GM18526 (cell line): ENCODE results near the gene OTC.

Source experiments
- POLR2A ChIP-seq: IDR thresholded peaks from 3 replicates; pipeline ENCODE4 v1.6.1; 2011; ENCODE audit not compliant: insufficient read length; ENCODE audit errors: extremely low read depth

OTC gene

DNA sequence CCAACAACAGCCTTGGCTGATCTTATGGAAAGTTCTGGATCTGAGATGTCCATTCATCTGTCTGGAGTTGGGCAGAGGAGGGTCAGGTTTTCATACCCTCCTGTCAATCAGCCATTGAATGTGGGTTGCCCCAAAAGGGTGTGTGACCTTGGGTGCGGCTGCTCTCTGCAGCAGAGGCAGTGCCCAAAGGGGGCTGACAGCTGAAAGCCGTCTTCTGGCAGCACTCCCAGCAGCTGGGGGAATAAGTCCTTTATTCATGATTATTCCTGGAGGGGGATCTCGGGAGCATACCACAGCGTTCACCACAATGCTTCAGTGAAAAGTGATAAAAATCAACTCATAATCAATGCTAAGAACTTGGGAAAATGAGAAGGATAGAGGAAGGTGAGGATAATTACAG lies 54.7 kb downstream of the OTC start:
- no peak for TF ChIP-seq POLR2A

DNA sequence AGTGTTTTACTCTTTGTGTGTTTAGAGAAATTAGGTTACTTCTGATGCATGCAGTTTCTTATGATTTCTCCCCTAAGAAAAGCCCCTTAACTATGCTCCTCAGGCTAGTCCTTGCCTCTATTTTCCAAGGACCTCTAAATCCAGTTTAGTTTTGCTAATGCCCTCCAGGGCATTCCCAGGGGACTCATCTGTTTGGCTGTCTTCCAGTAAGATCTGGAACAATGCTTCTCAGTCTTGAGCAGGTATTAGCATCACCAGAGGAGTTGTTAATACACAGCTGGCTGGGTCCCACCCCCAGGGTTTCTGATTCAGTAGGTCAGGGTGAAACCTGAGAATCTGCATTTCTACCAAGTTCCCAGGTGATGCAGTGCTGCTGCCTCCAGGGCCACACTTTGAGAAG lies 56.9 kb downstream of the OTC start:
- no peak for TF ChIP-seq POLR2A

DNA sequence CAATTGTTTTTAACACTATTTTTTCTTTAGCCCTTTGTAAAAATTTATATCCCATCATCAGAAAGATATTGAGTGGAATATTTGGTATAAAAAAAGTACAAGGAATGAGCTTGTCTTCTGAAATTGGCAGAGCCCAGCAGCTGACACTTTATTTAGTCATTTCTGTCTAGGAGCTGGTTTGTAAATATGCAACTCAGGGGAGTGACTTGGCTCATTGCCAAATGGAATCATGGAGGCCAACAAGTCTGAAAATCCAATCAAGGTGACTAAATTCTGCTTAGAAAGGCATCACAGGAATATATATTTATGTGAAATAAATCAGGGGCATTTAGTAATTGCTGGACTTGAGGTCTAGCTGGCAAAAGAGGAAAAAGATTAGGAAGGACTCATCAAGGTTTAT lies 74.4 kb downstream of the OTC start:
- no peak for TF ChIP-seq POLR2A

DNA sequence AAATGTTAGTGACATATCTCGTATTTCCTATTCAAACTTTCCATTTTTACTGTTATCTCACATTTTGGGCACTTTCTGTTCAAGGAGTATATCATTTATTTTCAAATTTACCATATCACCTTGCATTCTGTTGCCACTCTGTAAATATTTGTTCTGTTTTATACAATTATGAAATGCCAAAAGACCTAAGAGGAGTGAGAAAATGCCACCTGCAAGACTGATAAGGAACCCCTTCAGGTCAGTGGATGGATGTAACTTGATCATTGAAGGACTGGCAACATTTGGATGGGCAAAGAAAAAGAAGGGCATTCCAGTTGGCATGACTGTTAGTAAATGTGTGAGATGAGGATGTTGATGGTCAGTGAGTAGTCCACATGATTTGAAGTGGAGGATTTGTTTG lies 79.1 kb downstream of the OTC start:
- no peak for TF ChIP-seq POLR2A

DNA sequence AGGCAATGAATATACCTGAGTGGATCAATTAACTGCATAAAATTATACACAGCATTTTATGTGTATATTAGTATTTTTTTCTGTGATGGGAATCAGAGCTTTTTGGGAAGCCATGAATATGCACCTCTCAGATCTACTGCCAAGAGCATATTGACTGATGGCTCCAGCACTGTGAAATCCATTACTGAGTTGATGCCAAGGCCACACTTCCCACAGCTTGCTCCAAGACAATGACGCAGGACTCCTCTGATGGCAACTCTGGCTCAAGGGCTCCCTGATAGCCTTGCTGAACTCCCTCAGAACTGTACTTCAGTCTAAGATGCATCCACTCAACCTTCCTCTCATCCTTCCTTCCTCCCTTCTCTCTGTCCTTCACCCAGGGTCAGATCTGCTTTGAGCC lies 82.7 kb downstream of the OTC start:
- TF ChIP-seq POLR2A: no peak

DNA sequence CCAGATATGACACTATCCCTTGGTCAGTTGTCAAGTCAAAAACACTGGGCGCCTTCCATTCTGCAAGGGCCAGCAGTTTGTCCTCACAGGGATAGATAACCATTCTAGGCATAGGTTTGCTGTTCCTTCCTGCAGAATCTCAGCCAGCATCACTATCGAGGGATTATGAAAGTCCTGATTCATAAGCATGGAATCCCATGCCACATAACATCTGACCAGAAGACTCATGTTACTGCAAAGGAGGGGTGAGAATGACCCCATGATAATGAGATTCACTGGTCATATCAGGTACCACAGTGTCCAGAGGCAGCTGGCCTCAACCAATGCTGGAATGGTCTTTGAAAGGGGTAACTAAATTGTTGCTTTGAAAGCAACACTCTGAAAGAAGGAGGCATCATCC lies 84.7 kb downstream of the OTC start:
- no peak for TF ChIP-seq POLR2A

DNA sequence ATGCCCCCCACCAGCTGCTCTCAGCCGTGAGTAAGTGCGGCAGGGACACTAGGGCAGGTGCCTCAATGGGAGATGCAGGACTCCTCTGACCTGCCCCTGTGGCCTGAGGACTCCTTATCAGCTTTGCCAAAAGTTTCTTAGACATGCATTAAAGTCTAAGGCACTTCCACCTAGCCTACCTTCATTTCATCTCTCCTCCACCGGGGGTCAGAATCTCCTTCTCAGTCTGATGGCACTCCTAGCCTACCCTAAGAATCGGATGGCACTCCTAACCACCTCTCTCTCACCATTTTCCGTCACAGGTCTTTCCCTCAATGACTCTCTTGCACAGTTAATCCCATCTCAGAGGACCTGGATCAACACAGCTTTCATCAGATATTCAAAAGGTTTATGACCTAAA lies 85.9 kb downstream of the OTC start:
- no peak for TF ChIP-seq POLR2A

DNA sequence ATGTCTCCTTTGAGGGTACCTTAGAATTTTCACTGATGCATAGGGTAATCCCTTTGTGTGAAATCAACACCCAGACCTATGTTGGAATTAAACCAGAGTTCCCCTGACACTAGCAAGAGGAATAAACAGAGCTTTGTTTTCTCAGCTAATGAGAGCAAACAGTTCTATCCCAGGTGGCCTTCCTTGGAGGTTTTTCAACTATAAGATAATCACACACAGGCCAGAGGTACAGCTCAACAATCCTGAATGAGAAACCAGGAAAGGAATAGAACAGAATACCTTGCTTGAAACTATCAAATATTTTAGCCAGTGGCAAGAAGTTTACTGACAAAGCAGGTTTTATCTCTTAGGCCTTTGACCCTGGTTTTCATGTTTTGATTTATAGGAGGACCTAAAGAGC lies 100.2 kb downstream of the OTC start:
- TF ChIP-seq POLR2A: no peak

DNA sequence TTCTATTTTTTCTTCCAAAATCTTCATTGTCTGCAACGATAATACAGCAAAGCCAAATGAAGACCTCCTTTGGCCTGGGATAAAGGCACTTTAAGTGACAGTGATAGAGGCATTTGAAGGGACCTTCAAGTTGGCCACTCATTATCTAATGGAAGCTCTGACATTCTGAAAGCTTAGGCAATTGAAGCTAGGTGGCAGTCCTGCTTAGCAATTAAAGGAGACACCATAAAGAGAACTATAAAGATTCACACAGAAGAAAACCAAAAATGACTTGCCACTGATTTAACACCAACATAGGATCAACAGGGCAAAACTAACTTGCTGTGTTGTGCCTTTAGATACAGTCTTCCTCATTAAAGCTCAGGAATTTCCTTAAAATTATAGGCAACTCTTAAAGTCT lies 105.7 kb downstream of the OTC start:
- no peak for TF ChIP-seq POLR2A

DNA sequence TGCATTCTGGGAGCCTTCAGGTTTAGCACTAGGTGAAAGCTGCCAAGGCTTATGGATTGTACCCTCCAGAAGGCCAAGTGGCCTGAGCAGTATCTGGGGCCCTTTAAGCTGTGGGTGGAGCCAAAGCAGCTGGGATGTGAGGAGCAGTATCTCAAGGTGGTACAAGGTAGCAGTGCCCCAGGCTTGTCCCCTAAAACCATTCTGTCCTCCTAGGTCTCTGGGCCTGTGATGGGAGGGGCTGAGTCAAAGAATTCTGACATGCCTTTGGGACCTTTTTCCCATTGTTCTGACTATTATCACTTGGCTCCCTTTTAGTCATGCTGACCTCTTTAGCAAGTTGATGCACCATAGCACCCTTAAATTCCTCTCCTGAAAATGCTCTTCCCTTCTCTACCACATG lies 109.9 kb downstream of the OTC start:
- no peak for TF ChIP-seq POLR2A

DNA sequence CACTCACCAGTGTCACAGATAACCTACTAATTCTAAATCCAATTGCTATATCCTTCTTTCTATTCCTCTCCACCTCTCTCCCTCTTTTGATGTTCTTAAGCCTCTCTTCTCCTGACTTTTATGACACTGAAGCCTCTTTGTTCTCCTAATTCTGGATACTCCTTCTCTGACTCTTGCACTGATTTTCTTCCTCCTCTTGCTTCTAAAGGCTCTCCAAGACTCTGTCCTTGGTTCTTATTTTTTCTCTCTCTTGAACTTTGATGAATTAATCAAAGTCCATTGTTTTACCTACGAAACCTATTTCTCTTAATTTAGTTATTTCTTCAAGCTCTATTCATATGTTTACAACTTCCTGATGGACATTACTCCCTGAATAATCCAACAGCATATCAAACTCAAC lies 113.3 kb downstream of the OTC start:
- no peak for TF ChIP-seq POLR2A

DNA sequence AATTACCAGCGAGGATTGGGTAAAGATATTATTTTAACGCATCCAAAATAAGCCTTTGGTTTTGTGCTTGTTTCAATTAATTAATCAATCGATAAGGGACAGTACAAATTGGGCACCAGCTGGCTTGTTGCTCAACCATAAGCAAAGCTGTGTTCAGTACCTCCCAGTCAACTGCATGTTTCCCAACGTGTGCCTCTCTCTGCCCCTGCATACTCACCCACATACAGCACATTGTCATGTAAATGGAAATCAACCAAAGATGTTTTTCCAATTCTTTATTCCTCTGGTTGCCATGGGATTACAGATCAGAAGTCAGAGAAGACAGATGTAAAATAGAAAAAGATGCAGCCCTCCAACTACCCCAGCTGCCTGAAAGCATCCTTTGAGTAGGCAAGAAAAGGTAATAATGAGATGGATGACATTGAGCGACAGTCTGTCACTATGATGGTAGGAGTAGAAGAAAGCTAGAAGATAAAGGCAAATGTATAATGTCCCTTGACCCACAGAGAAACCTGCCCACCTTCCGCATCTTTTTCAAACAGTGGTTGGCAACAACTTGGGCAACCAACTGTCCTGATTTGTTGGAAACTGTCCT lies 116.3 kb downstream of the OTC start:
- TF ChIP-seq POLR2A: no peak
